Body of pancreas (tissue), 4 donors: ENCODE data around the gene COL12A1. TPM values are rescaled to one million over a fixed set of nuclear protein-coding genes. Genes with fewer than 3 reads are reported as not detected.
A peak's percentile ranks its signal among the peaks of the same experiment; 100 is the strongest.

ENCODE experiments used
- ATAC-seq: fragments of 150-250 bp; one replicate; pipeline ENCODE4 v1.9.1; 2016
- DNase-seq, 4 donors: peaks; one replicate each; pipeline ENCODE4 v3.0.0-alpha.2; 2019
- H3K27ac ChIP-seq, 4 donors: fragments of 200-600 bp; sonication (generic); 1 replicate in 3 of 4; 2 replicates in 1 of 4; pipeline versions ENCODE4 v1.5.1 to v1.6.1; 2016 to 2019; ENCODE audit warnings: mild to moderate bottlenecking in 1 of 4, mixed read lengths in 1 of 4, moderate library complexity in 1 of 4
- H3K27me3 ChIP-seq, 2 donors: fragments of 200-600 bp; sonication (generic); one replicate each; pipeline ENCODE4 v1.6.0; 2016; ENCODE audit warnings: mild to moderate bottlenecking in 1 of 2
- H3K36me3 ChIP-seq, 2 donors: fragments of 200-600 bp; sonication (generic); replicated peaks in 1 of 2; 2 replicates each; pipeline ENCODE4 v1.5.1; 2016; ENCODE audit warnings: low read depth in 2 of 2; ENCODE audit not compliant: insufficient read depth in 1 of 2
- H3K4me1 ChIP-seq: fragments of 200-600 bp; sonication (generic); one replicate; pipeline ENCODE4 v1.6.0; 2016
- H3K4me3 ChIP-seq, 2 donors: fragments of 200-600 bp; sonication (generic); 1 replicate in 1 of 2; 2 replicates in 1 of 2; pipeline ENCODE4 v1.5.1; 2016 to 2019
- H3K9me3 ChIP-seq, 3 donors: fragments of 200-600 bp; sonication (generic); 1 replicate in 2 of 3; 2 replicates in 1 of 3; pipeline ENCODE4 v1.5.1; 2016
- CTCF ChIP-seq, 7 experiments: fragments of 450-650 bp in 4 of 7; fragments of 200-600 bp in 3 of 7; sonication (generic) in 3 of 7; IDR thresholded peaks; one replicate each; pipeline ENCODE4 v1.5.1; 2016 to 2019; ENCODE audit warnings: antibody characterized with exemption in 7 of 7
- POLR2A ChIP-seq, 3 donors: fragments of 450-650 bp; IDR thresholded peaks; one replicate each; pipeline ENCODE4 v1.6.1; 2016; ENCODE audit warnings: antibody characterized with exemption in 3 of 3, mild to moderate bottlenecking in 2 of 3
- WGBS, 2 donors: methylation state at CpG; one replicate each; pipeline ENCODE4 v1.1.5; 2017; 5-methylcytosine and 5-hydroxymethylcytosine counted together
- intact Hi-C: fragments of 100-400 bp; cut with DNase I; formaldehyde crosslinking; loops from one replicate; pipeline ENCODE4 v1.15.1; 2023
- total RNA-seq, 2 donors: library from RNA; depleted of rRNA; stranded (reverse); fragments of >200 nt; gene quantifications; one replicate each; pipeline ENCODE4 v1.1.0, GENCODE V29; 2016

Gene COL12A1
- 10 to 100 TPM; 34.0 to 35.3 TPM for total RNA-seq

GRCh38 chr6:75205776-75206575 is at the start of gene COL12A1:
TSS of gene COL12A1 (minus strand) at chr6:75206053. CDS start at chr6:75202792, 3,261 bp downstream.
- Histone ChIP-seq H3K27me3 (peaks cover 0 to 37% of the 10 kb centered on the region in 2 donors), H3K36me3 (no peaks in the 10 kb centered on the region), H3K9me3 (no peaks in the 10 kb centered on the region), H3K27ac (peak within 1 kb of the TSS in 2 of 4 donors; percentile 19 to 37), H3K4me3 (peak within 1 kb of the TSS in 1 of 2 donors; percentile 12), H3K4me1 (peaks cover 47% of the 10 kb centered on the region)
- DNase-seq (peak; percentile 68 to 80 (median 78)), ATAC-seq (peak; percentile 58)
- 1% methylated on average over 61 to 64 of the region's 64 CpGs for WGBS, 2 donors
- TF ChIP-seq POLR2A (IDR thresholded peaks at IDR 0.05) (peak; percentile 13 to 32 (median 24)), CTCF (IDR thresholded peaks at IDR 0.05) (peak in 2 of 7 experiments; percentile 5 to 16)
- intact Hi-C loops: loop anchor here (10.0 kb wide), 2 partner anchors 791 to 1111 kb away; no protein-coding TSS in a partner anchor

- no peak for DNase-seq
- 58 to 61% methylated on average over 2 of the region's 2 CpGs for WGBS, 2 donors
- H3K27ac ChIP-seq: no peak overlapping the region
These were observed 44.7 kb upstream of the COL12A1 start for GRCh38 chr6:75250552-75250951.

GRCh38 chr6:75249837-75250236 is 44.0 kb upstream of the COL12A1 start:
- no peak for DNase-seq
- Histone ChIP-seq H3K36me3 (no peaks in the 10 kb centered on the region), H3K27me3 (no peaks in the 10 kb centered on the region), H3K9me3 (no peaks in the 10 kb centered on the region), H3K27ac (no peak overlapping the region), H3K4me1 (no peaks in the 10 kb centered on the region), H3K4me3 (no peak overlapping the region)
- TF ChIP-seq CTCF (IDR thresholded peaks at IDR 0.05): no peak
- no peak for TF ChIP-seq POLR2A (IDR thresholded peaks at IDR 0.05)
- intact Hi-C loops: no loop called here
- ATAC-seq: no peak

More at GRCh38 chr6:75250552-75250951, 44.7 kb upstream of the COL12A1 start:
- Histone ChIP-seq H3K27me3 (no peaks in the 10 kb centered on the region), H3K4me1 (no peaks in the 10 kb centered on the region), H3K36me3 (peaks cover 0 to 3% of the 10 kb centered on the region in 2 donors), H3K4me3 (no peak overlapping the region), H3K9me3 (no peaks in the 10 kb centered on the region)
- no peak for ATAC-seq
- no peak for TF ChIP-seq POLR2A (IDR thresholded peaks at IDR 0.05)
- no peak for TF ChIP-seq CTCF (IDR thresholded peaks at IDR 0.05)
- intact Hi-C loops: no loop called here

GRCh38 chr6:75246386-75246785 is 40.5 kb upstream of the COL12A1 start:
- no peak for ATAC-seq

More at GRCh38 chr6:75246386-75246785, 40.5 kb upstream of the COL12A1 start:
- Histone ChIP-seq H3K4me3 (no peak overlapping the region), H3K27ac (no peak overlapping the region), H3K36me3 (no peaks in the 10 kb centered on the region), H3K9me3 (no peaks in the 10 kb centered on the region), H3K4me1 (peaks cover 18% of the 10 kb centered on the region), H3K27me3 (no peaks in the 10 kb centered on the region)
- no peak for DNase-seq
- intact Hi-C loops: no loop called here
- TF ChIP-seq CTCF (IDR thresholded peaks at IDR 0.05) (no peak), POLR2A (IDR thresholded peaks at IDR 0.05) (no peak)
- WGBS, 2 donors: 17 to 31% methylated on average over 2 of the region's 2 CpGs
